Activated CD8-positive, alpha-beta T cell treated with anti-CD3 and anti-CD28 coated beads for 36 hours (primary cell): ENCODE results near the gene SRRM2. TPM values are rescaled to one million over a fixed set of nuclear protein-coding genes. Genes with fewer than 3 reads are reported as not detected.

Source experiments
- ATAC-seq: fragments of 200-7000 bp; cut with Tn5 transposase; one replicate; pipeline ENCODE4 v1.10.0; 2021; ENCODE audit warnings: mild to moderate bottlenecking, moderate library complexity
- CTCF ChIA-PET: fragments of 350-600 bp; sonication (Branson Sonifier 250); formaldehyde crosslinking; loops from one replicate; lab custom pipeline; 2021; ENCODE audit warnings: antibody characterized with exemption; lab: Charles Lee
- POLR2A ChIA-PET: fragments of 350-600 bp; sonication (Branson Sonifier 250); formaldehyde crosslinking; loops from one replicate; lab custom pipeline; 2021; ENCODE audit warnings: antibody characterized with exemption; lab: Charles Lee
- DNase-seq: peaks from one replicate; pipeline ENCODE4 v3.0.0-alpha.2; 2020
- H3K27ac Mint-ChIP-seq: one replicate; pipeline ENCODE4 v1.8.0; 2021; ENCODE audit warnings: mild to moderate bottlenecking, mixed read lengths
- H3K27me3 Mint-ChIP-seq: one replicate; pipeline ENCODE4 v1.8.0; 2021; ENCODE audit warnings: mixed read lengths
- H3K36me3 Mint-ChIP-seq: one replicate; pipeline ENCODE4 v1.8.0; 2021; ENCODE audit warnings: low read depth, mixed read lengths
- H3K4me1 Mint-ChIP-seq: one replicate; pipeline ENCODE4 v1.8.0; 2021; ENCODE audit warnings: low read depth, mixed read lengths
- H3K4me3 Mint-ChIP-seq: one replicate; pipeline ENCODE4 v1.8.0; 2021; ENCODE audit warnings: mild to moderate bottlenecking, moderate library complexity, mixed read lengths
- H3K9me3 Mint-ChIP-seq: one replicate; pipeline ENCODE4 v1.8.0; 2021; ENCODE audit warnings: mixed read lengths
- intact Hi-C: fragments of 100-400 bp; cut with micrococcal nuclease; formaldehyde crosslinking; loops from one replicate; pipeline ENCODE4 v1.10.0; 2022
- total RNA-seq, 2 experiments: library from RNA; stranded (reverse); gene quantifications; one replicate each; pipeline ENCODE4 v1.2.3, GENCODE V29; 2021
- TF ChIP-seq, protein P1 (sequence below): fragments of 200-600 bp; IDR thresholded peaks from one replicate; pipeline ENCODE4 v1.8.0; 2022; ENCODE audit warnings: antibody characterized with exemption, mild to moderate bottlenecking

SRRM2 gene
- total RNA-seq, 2 experiments from 2014 or later, result 518 to 561 TPM

- CTCF ChIA-PET, result no interaction called here
- TF ChIP-seq, protein P1, sequence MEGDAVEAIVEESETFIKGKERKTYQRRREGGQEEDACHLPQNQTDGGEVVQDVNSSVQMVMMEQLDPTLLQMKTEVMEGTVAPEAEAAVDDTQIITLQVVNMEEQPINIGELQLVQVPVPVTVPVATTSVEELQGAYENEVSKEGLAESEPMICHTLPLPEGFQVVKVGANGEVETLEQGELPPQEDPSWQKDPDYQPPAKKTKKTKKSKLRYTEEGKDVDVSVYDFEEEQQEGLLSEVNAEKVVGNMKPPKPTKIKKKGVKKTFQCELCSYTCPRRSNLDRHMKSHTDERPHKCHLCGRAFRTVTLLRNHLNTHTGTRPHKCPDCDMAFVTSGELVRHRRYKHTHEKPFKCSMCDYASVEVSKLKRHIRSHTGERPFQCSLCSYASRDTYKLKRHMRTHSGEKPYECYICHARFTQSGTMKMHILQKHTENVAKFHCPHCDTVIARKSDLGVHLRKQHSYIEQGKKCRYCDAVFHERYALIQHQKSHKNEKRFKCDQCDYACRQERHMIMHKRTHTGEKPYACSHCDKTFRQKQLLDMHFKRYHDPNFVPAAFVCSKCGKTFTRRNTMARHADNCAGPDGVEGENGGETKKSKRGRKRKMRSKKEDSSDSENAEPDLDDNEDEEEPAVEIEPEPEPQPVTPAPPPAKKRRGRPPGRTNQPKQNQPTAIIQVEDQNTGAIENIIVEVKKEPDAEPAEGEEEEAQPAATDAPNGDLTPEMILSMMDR, result no peak
- H3K36me3 Mint-ChIP-seq, result peaks cover 77% of the 10 kb centered on the region
- peak overlapping the region; percentile 23 for H3K27ac Mint-ChIP-seq
- H3K27me3 Mint-ChIP-seq, result no peaks in the 10 kb centered on the region
- no peaks in the 10 kb centered on the region for H3K9me3 Mint-ChIP-seq
- POLR2A ChIA-PET, result interaction anchor here (1.0 to 4.5 kb wide), 6 partner anchors 8 to 803 kb away, joined by 3 to 45 read pairs (median 8); partner anchors contain the start of genes ELOB, RPS2 and SRRM2
- peaks cover 7% of the 10 kb centered on the region for H3K4me1 Mint-ChIP-seq
- intact Hi-C loops, result no loop called here
- H3K4me3 Mint-ChIP-seq, result no peak overlapping the region
- ATAC-seq (no peak), DNase-seq (no peak)
These were observed 15.5 kb downstream of the SRRM2 start for GRCh38 chr16:2767891-2768290.

- Mint-ChIP-seq H3K9me3 (no peaks in the 10 kb centered on the region), H3K27ac (no peak overlapping the region), H3K4me3 (no peak overlapping the region), H3K27me3 (no peaks in the 10 kb centered on the region), H3K36me3 (peaks cover 71% of the 10 kb centered on the region), H3K4me1 (peaks cover 7% of the 10 kb centered on the region)
- CTCF ChIA-PET, result no interaction called here
- no peak for ATAC-seq
- intact Hi-C loops, result no loop called here
- no peak for DNase-seq
- TF ChIP-seq, protein P1, result no peak
- POLR2A ChIA-PET, result interaction anchor here (0.8 to 4.5 kb wide), 4 partner anchors 10 to 804 kb away, joined by 3 to 45 read pairs (median 20); partner anchors contain the start of genes RPS2 and SRRM2
These were observed 16.1 kb downstream of the SRRM2 start for GRCh38 chr16:2768403-2769089.

- POLR2A ChIA-PET, result interaction anchor here (0.8 to 4.5 kb wide), 3 partner anchors 11 to 17 kb away, joined by 3 to 45 read pairs (median 36); partner anchors contain the start of gene SRRM2
These were observed 16.7 kb downstream of the SRRM2 start for GRCh38 chr16:2769100-2769529.

GRCh38 chr16:2769675-2770056, 17.2 kb downstream of the SRRM2 start:
- no peaks in the 10 kb centered on the region for H3K9me3 Mint-ChIP-seq
- intact Hi-C loops, result no loop called here
- TF ChIP-seq, protein P1, result no peak
- DNase-seq (no peak), ATAC-seq (no peak)
- H3K4me3 Mint-ChIP-seq, result no peak overlapping the region
- H3K36me3 Mint-ChIP-seq, result peaks cover 62% of the 10 kb centered on the region
- ChIA-PET CTCF (no interaction called here), POLR2A (interaction anchor here (0.8 to 4.5 kb wide), 4 partner anchors 11 to 18 kb away, joined by 3 to 45 read pairs (median 20); partner anchors contain the start of gene SRRM2)
- H3K27me3 Mint-ChIP-seq, result no peaks in the 10 kb centered on the region
- H3K27ac Mint-ChIP-seq, result peak overlapping the region; percentile 10
- H3K4me1 Mint-ChIP-seq, result peaks cover 7% of the 10 kb centered on the region

More at GRCh38 chr16:2769100-2769529, 16.7 kb downstream of the SRRM2 start:
- peak overlapping the region; percentile 10 for H3K27ac Mint-ChIP-seq
- no peak overlapping the region for H3K4me3 Mint-ChIP-seq
- ATAC-seq, result no peak
- no peaks in the 10 kb centered on the region for H3K9me3 Mint-ChIP-seq
- CTCF ChIA-PET, result no interaction called here
- H3K27me3 Mint-ChIP-seq, result no peaks in the 10 kb centered on the region
- H3K36me3 Mint-ChIP-seq, result peaks cover 65% of the 10 kb centered on the region
- H3K4me1 Mint-ChIP-seq, result peaks cover 7% of the 10 kb centered on the region
- no peak for DNase-seq
- intact Hi-C loops, result no loop called here
- TF ChIP-seq, protein P1, result no peak
